Esophagus squamous epithelium (tissue), 5 donors: ENCODE data around the gene MMP24. TPM values are rescaled to one million over a fixed set of nuclear protein-coding genes. Genes with fewer than 3 reads are reported as not detected.

Experiments used
- DNase-seq: peaks from one replicate; lab custom pipeline; 2025; lab: John Stamatoyannopoulos, UW
- H3K27ac ChIP-seq, 4 donors: fragments of 200-600 bp; sonication (generic); one replicate each; pipeline ENCODE4 v1.5.1; 2016 to 2019; ENCODE audit warnings: mild to moderate bottlenecking in 1 of 4
- H3K27me3 ChIP-seq, 4 donors: fragments of 200-600 bp; sonication (generic); 1 replicate in 3 of 4; 2 replicates in 1 of 4; pipeline versions ENCODE4 v1.5.1 to v1.6.0; 2017 to 2021; ENCODE audit warnings: antibody characterized with exemption in 1 of 4
- H3K36me3 ChIP-seq, 3 donors: fragments of 200-600 bp; sonication (generic); one replicate each; pipeline ENCODE4 v1.5.1; 2016 to 2019
- H3K4me1 ChIP-seq, 3 donors: fragments of 200-600 bp; sonication (generic); one replicate each; pipeline ENCODE4 v1.5.1; 2017 to 2019
- H3K4me3 ChIP-seq, 4 donors: fragments of 200-600 bp; sonication (generic); 1 replicate in 3 of 4; 2 replicates in 1 of 4; pipeline ENCODE4 v1.5.1; 2016 to 2019; ENCODE audit warnings: mild to moderate bottlenecking in 2 of 4, moderate library complexity in 1 of 4
- H3K9me3 ChIP-seq, 3 donors: fragments of 200-600 bp; sonication (generic); one replicate each; pipeline ENCODE4 v1.5.1; 2016 to 2019
- POLR2A ChIP-seq, 4 donors: fragments of 450-650 bp; IDR thresholded peaks; one replicate each; pipeline ENCODE4 v1.6.1; 2017; ENCODE audit warnings: antibody characterized with exemption in 4 of 4, mild to moderate bottlenecking in 4 of 4, moderate library complexity in 3 of 4
- WGBS, 2 donors: methylation state at CpG; one replicate each; pipeline ENCODE4 v1.1.5; 2018; 5-methylcytosine and 5-hydroxymethylcytosine counted together
- intact Hi-C: fragments of 100-400 bp; cut with DNase I; formaldehyde crosslinking; loops from one replicate; pipeline ENCODE4 v1.15.0; 2022
- total RNA-seq, 4 donors: library from RNA; depleted of rRNA; stranded (reverse); fragments of >200 nt; gene quantifications; one replicate each; pipeline ENCODE4 v1.1.0, GENCODE V29; 2016
- TF ChIP-seq, protein P1 (sequence below), 6 experiments: fragments of 450-650 bp in 4 of 6; fragments of 200-600 bp in 2 of 6; sonication (generic) in 2 of 6; IDR thresholded peaks; one replicate each; pipeline ENCODE4 v1.5.1; 2016 to 2019; ENCODE audit warnings: antibody characterized with exemption in 6 of 6, mild to moderate bottlenecking in 4 of 6, moderate library complexity in 4 of 6
- donor health status: DM: yes; HTN: yes; CAD: no.

The MMP24 gene
- total RNA-seq, 4 donors from 2014 or later: 0.06 to 0.38 (median 0.08) TPM; not detected in 1

DNA sequence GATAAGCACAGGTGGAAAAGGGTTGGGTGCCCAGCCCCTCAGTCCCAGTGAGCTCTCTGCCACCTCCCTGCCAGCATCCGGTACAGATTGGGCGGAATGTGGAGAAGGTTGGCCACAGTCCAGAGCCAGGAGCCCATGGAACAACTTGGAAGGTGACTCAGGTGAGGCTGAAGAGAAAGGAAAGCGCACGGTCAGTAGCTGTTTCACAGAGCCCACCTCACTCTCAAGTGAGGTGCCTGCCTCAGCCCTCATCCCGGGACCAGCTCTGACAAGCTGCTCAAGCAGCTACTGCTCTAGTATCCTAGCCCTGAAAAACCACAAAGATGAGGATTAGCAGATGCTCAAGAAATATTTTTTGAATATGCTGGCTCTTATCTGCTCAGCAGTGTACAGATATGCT lies 52.5 kb downstream of the MMP24 start:
- intact Hi-C loops: no loop called here
- no peak for DNase-seq
- 82 to 92% methylated on average over 3 to 4 of the region's 5 CpGs for WGBS, 2 donors
- Histone ChIP-seq H3K4me3 (no peak overlapping the region), H3K9me3 (no peaks in the 10 kb centered on the region), H3K4me1 (peaks cover 21 to 82% (median 36%) of the 10 kb centered on the region in 3 donors), H3K27me3 (no peaks in the 10 kb centered on the region), H3K36me3 (peaks cover 19 to 80% (median 19%) of the 10 kb centered on the region in 3 donors), H3K27ac (peak overlapping the region; percentile 96 to 99 (median 98))
- TF ChIP-seq, protein P1, sequence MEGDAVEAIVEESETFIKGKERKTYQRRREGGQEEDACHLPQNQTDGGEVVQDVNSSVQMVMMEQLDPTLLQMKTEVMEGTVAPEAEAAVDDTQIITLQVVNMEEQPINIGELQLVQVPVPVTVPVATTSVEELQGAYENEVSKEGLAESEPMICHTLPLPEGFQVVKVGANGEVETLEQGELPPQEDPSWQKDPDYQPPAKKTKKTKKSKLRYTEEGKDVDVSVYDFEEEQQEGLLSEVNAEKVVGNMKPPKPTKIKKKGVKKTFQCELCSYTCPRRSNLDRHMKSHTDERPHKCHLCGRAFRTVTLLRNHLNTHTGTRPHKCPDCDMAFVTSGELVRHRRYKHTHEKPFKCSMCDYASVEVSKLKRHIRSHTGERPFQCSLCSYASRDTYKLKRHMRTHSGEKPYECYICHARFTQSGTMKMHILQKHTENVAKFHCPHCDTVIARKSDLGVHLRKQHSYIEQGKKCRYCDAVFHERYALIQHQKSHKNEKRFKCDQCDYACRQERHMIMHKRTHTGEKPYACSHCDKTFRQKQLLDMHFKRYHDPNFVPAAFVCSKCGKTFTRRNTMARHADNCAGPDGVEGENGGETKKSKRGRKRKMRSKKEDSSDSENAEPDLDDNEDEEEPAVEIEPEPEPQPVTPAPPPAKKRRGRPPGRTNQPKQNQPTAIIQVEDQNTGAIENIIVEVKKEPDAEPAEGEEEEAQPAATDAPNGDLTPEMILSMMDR (IDR thresholded peaks at IDR 0.05): no peak
- no peak for TF ChIP-seq POLR2A (IDR thresholded peaks at IDR 0.05)

DNA sequence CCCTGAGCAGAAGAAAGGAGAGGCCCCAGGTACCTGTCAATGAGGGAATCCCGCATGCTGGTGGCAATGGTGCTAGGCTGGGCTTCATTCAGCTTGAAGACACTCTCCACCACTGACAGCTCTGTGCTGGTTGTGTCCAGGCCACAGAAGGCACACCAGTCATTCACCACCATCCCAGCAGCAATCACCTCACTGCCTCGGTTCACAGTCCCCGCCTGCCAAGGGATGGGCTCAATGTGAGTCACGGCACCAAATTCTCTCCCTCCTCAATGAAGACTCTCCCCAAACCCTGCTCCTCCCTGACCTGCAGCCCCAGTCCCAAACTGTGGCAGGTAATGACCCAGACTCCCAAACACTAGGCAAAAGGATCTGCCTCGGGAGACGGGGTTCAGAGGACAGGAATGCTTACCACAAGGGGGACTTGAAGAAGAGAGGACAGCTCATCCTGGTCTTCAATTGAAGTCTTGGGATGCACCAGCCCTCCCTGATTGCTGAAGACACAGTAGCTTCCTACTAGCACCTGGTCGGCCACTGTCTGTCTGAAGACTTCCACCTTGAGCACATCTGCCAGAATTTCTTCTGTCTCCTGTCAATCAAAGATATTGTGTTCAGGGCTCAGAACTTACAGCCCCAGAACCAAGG lies 53.2 kb downstream of the MMP24 start:
- H3K4me3 ChIP-seq: no peak overlapping the region
- DNase-seq: no peak
- H3K36me3 ChIP-seq: peaks cover 19 to 74% (median 19%) of the 10 kb centered on the region in 3 donors
- peak overlapping the region; percentile 96 to 99 (median 98) for H3K27ac ChIP-seq
- peaks cover 21 to 82% (median 36%) of the 10 kb centered on the region in 3 donors for H3K4me1 ChIP-seq
- TF ChIP-seq POLR2A (IDR thresholded peaks at IDR 0.05): no peak
- TF ChIP-seq, protein P1 (IDR thresholded peaks at IDR 0.05): no peak
- intact Hi-C loops: no loop called here
- H3K27me3 ChIP-seq: no peaks in the 10 kb centered on the region
- no peaks in the 10 kb centered on the region for H3K9me3 ChIP-seq
- WGBS, 2 donors: 66 to 76% methylated on average over 5 to 7 of the region's 7 CpGs

DNA sequence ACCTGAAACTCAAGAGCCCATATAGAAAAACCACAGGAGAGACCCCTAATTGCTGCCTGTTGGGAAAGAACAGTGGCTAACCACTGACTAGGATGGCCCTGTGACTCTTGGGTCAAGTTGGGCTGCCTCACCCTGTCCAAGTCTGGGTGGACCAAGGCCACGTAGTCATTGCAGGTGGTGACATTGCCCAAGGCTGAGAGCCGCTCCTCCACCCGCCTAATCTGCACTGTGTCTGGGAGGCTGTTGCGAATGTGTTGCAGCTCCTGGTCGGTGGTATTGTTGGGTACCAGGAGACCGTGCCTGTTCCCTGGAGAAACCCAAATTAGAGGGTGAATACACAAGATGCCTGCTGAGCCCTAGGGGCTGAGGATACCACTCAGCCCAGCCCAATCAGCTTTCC lies 54.0 kb downstream of the MMP24 start:
- H3K27ac ChIP-seq: peak overlapping the region in 3 of 4 donors; percentile 96 to 99 (median 96)
- no peaks in the 10 kb centered on the region for H3K9me3 ChIP-seq
- intact Hi-C loops: no loop called here
- DNase-seq: no peak
- WGBS, 2 donors: 33 to 73% methylated on average over 1 to 6 of the region's 6 CpGs
- peaks cover 27 to 86% (median 42%) of the 10 kb centered on the region in 3 donors for H3K4me1 ChIP-seq
- peaks cover 19 to 66% (median 19%) of the 10 kb centered on the region in 3 donors for H3K36me3 ChIP-seq
- H3K27me3 ChIP-seq: no peaks in the 10 kb centered on the region
- TF ChIP-seq, protein P1 (IDR thresholded peaks at IDR 0.05): no peak
- no peak for TF ChIP-seq POLR2A (IDR thresholded peaks at IDR 0.05)
- no peak overlapping the region for H3K4me3 ChIP-seq

DNA sequence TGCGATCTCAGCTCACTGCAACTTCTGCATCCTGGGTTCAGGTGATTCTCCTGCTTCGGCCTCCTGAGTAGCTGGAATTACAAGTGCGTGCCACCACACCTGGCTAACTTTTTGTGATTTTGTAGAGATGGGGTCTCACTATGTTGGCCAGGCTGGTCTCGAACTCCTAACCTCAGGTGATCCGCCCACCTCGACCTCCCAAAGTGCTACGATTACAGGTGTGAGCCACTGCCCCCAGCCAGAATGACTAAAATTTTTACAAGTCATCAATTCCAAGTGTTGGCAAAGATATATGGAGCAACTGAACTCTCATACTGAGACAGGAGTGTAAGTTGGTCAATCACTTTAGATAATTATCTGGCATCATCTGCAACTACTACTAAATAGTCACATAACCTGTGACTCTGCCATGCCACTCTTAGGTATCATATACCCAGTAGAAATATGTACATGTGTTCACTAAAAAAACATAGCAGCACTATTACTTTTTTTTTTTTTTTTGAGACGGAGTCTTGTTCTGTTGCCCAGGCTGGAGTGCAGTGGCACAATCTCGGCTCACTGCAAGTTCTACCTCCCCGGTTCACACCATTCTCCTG lies 55.1 kb downstream of the MMP24 start:
- peaks cover 26 to 76% (median 37%) of the 10 kb centered on the region in 3 donors for H3K4me1 ChIP-seq
- intact Hi-C loops: no loop called here
- TF ChIP-seq POLR2A (IDR thresholded peaks at IDR 0.05): no peak
- TF ChIP-seq, protein P1 (IDR thresholded peaks at IDR 0.05): no peak
- 94% methylated on average over 10 of the region's 10 CpGs for WGBS, 2 donors
- H3K9me3 ChIP-seq: no peaks in the 10 kb centered on the region
- peak overlapping the region in 2 of 4 donors; percentile 29 to 96 for H3K27ac ChIP-seq
- no peak for DNase-seq
- no peaks in the 10 kb centered on the region for H3K27me3 ChIP-seq
- H3K36me3 ChIP-seq: peaks cover 19 to 57% (median 19%) of the 10 kb centered on the region in 3 donors
- no peak overlapping the region for H3K4me3 ChIP-seq
